HEK293 (cell line): Measurements from ENCODE around the gene C5AR2.

Source experiments
- CTCF ChIP-seq: fragments of 450-650 bp; formaldehyde crosslinking; IDR thresholded peaks from 2 replicates; pipeline ENCODE4 v1.5.1; 2016; ENCODE audit warnings: missing biosample characterization, missing genetic modification characterization
- HOXC10 ChIP-seq: sonication (generic); formaldehyde crosslinking; IDR thresholded peaks from 2 replicates; pipeline ENCODE4 v1.8.1; 2023; ENCODE audit warnings: mild to moderate bottlenecking, missing genetic modification reagents
- KLF16 ChIP-seq: fragments of 450-650 bp; formaldehyde crosslinking; IDR thresholded peaks from 2 replicates; pipeline ENCODE4 v1.5.1; 2017; ENCODE audit warnings: missing biosample characterization, missing genetic modification characterization
- REST ChIP-seq: fragments of 450-650 bp; formaldehyde crosslinking; IDR thresholded peaks from 2 replicates; pipeline ENCODE4 v1.5.1; 2016; ENCODE audit warnings: missing biosample characterization, missing genetic modification characterization
- SALL2 ChIP-seq: fragments of 450-650 bp; formaldehyde crosslinking; IDR thresholded peaks from 2 replicates; pipeline ENCODE4 v1.5.0; 2017; ENCODE audit warnings: missing biosample characterization, mild to moderate bottlenecking, missing genetic modification characterization, borderline replicate concordance
- ZNF280C ChIP-seq: fragments of 450-650 bp; formaldehyde crosslinking; IDR thresholded peaks from 2 replicates; pipeline ENCODE4 v1.5.1; 2016; ENCODE audit warnings: missing biosample characterization, missing genetic modification characterization
- ZNF302 ChIP-seq: fragments of 450-650 bp; formaldehyde crosslinking; IDR thresholded peaks from 2 replicates; pipeline ENCODE4 v1.5.1; 2016; ENCODE audit warnings: missing biosample characterization, missing genetic modification characterization, low read depth
- ZNF561 ChIP-seq: fragments of 450-650 bp; IDR thresholded peaks from 2 replicates; pipeline ENCODE4 v1.5.1; 2018; ENCODE audit warnings: missing biosample characterization, missing genetic modification characterization, borderline replicate concordance
- ZNF571 ChIP-seq: fragments of 450-650 bp; formaldehyde crosslinking; IDR thresholded peaks from 2 replicates; pipeline ENCODE4 v1.5.0; 2017; ENCODE audit warnings: missing biosample characterization, missing genetic modification characterization
- ZNF658 ChIP-seq: fragments of 450-650 bp; formaldehyde crosslinking; IDR thresholded peaks from 2 replicates; pipeline ENCODE4; 2016; ENCODE audit warnings: missing biosample characterization, missing genetic modification characterization
- ZNF664 ChIP-seq: fragments of 450-650 bp; formaldehyde crosslinking; IDR thresholded peaks from 2 replicates; pipeline ENCODE4 v1.5.1; 2016; ENCODE audit warnings: missing biosample characterization, missing genetic modification characterization
- ZNF747 ChIP-seq: fragments of 450-650 bp; formaldehyde crosslinking; IDR thresholded peaks from 2 replicates; pipeline ENCODE4 v1.5.1; 2016; ENCODE audit warnings: missing biosample characterization, missing genetic modification characterization

GRCh38 chr19:47323872-47324271, 8.1 kb upstream of the C5AR2 start:
- TF ChIP-seq CTCF (tag by site-specific recombination): no peak
- TF ChIP-seq ZNF747 (tag by site-specific recombination): no peak
- no peak for TF ChIP-seq HOXC10 (CRISPR knock-in tag)
- TF ChIP-seq SALL2 (tag by site-specific recombination): no peak
- no peak for TF ChIP-seq ZNF280C (tag by site-specific recombination)
- TF ChIP-seq KLF16: no peak
- no peak for TF ChIP-seq ZNF561 (tag by site-specific recombination)
- no peak for TF ChIP-seq REST (tag by site-specific recombination)
- no peak for TF ChIP-seq ZNF302
- TF ChIP-seq ZNF571: no peak
- TF ChIP-seq ZNF664 (tag by site-specific recombination): no peak
- no peak for TF ChIP-seq ZNF658
